GM12873 (cell line): ENCODE results near the gene MLLT11.

Experiments
- TF ChIP-seq, protein P1 (sequence below): IDR thresholded peaks from 2 replicates; pipeline ENCODE4 v1.5.1; 2012; ENCODE audit warnings: low read depth, mild to moderate bottlenecking, moderate library complexity, low read length, control low read depth; ENCODE audit not compliant: insufficient read depth; ENCODE audit errors: missing control alignments

Gene MLLT11

DNA sequence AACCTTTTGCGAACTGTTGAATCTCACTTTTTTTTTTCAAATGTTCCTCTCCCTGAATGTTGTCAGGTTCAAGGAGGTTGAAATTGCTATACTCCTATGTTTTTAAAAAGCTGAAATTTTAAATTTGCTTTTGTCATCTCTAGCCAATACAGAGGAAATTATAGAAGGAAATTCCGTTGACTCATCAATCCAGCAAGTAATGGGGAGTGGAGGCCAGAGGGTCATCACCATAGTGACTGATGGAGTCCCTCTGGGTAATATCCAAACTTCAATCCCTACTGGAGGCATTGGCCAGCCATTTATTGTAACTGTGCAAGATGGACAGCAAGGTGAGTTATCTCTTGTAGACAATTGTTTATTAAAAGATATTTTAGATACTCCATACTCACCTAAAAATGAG is 46.7 kb downstream of the MLLT11 start:
- TF ChIP-seq, protein P1, sequence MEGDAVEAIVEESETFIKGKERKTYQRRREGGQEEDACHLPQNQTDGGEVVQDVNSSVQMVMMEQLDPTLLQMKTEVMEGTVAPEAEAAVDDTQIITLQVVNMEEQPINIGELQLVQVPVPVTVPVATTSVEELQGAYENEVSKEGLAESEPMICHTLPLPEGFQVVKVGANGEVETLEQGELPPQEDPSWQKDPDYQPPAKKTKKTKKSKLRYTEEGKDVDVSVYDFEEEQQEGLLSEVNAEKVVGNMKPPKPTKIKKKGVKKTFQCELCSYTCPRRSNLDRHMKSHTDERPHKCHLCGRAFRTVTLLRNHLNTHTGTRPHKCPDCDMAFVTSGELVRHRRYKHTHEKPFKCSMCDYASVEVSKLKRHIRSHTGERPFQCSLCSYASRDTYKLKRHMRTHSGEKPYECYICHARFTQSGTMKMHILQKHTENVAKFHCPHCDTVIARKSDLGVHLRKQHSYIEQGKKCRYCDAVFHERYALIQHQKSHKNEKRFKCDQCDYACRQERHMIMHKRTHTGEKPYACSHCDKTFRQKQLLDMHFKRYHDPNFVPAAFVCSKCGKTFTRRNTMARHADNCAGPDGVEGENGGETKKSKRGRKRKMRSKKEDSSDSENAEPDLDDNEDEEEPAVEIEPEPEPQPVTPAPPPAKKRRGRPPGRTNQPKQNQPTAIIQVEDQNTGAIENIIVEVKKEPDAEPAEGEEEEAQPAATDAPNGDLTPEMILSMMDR = no peak

DNA sequence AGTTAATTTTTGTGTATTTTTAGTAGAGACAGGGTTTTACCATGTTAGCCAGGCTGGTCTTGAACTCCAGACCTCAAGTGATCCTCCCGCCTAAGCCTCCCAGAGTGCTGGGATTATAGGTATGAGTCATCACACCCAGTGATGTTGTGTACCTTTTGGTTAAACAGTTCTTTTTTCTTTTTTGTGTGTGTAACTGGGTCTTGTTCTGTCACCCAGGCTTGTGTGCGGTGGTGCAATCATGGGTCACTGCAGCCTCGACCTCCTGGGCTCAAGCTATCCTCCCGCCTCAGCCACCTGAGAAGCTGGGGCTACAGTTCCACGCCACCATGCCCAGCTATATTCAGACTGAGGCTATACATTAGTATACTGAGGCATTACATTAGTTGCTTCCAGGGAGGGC is 48.1 kb downstream of the MLLT11 start:
- TF ChIP-seq, protein P1 = no peak

DNA sequence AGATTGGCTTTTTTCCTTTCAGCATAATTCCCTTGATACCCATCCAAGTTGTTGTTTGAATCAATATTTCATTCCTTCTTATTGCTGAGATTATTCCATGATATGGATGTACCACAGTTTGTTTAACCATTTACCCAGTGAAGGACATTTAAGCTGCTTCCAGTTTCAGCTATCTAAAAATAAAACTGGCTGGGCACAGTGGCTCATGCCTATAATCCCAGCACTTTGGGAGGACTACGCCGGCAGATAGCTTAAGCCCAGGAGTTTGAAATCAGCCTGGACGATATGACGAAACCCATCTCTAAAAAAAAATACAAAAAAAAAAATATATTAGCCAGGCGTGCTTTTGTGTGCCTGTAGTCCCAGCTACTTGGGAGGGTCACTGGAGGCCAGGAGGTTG is 53.7 kb downstream of the MLLT11 start:
- TF ChIP-seq, protein P1 = no peak
